Osteoblast (primary cell): ENCODE results near the gene BRAF. TPM values are rescaled to one million over a fixed set of nuclear protein-coding genes. Genes with fewer than 3 reads are reported as not detected.
"Not testable (repeated sequence)": the region's sequence is repeated elsewhere in the genome, so short reads cannot be mapped to it uniquely, and the experiment has no call there.

Experiments used
- DNase-seq: peaks from one replicate; pipeline ENCODE4 v3.0.0; 2011; ENCODE audit warnings: low spot score, mixed read lengths; ENCODE audit not compliant: insufficient read length; ENCODE audit errors: missing footprints
- H2AFZ ChIP-seq: 2 replicates; pipeline ENCODE4 v1.6.0; 2011; ENCODE audit warnings: mild to moderate bottlenecking, low read length
- H3K27ac ChIP-seq: 2 replicates; pipeline ENCODE4 v1.5.1; 2011; ENCODE audit warnings: mild to moderate bottlenecking, low read depth, low read length, moderate library complexity
- H3K27me3 ChIP-seq: 2 replicates; pipeline ENCODE4 v1.6.0; 2012; ENCODE audit warnings: mild to moderate bottlenecking, control low read depth, inconsistent platforms, low read length, moderate library complexity; ENCODE audit not compliant: insufficient read depth
- H3K36me3 ChIP-seq: 2 replicates; pipeline ENCODE4 v1.5.1; 2011; ENCODE audit warnings: mild to moderate bottlenecking, low read length, control low read depth, moderate library complexity; ENCODE audit not compliant: insufficient read depth
- H3K4me1 ChIP-seq: 2 replicates; pipeline ENCODE4 v1.5.1; 2011; ENCODE audit warnings: mild to moderate bottlenecking, low read length, control low read depth, moderate library complexity; ENCODE audit not compliant: insufficient read depth
- H3K4me2 ChIP-seq: 2 replicates; pipeline ENCODE4 v1.6.0; 2011; ENCODE audit warnings: mild to moderate bottlenecking, low read length; ENCODE audit not compliant: insufficient read depth
- H3K4me3 ChIP-seq: fragments of 200-600 bp; sonication (generic); 3 replicates; pipeline ENCODE4 v1.5.1; 2012; ENCODE audit warnings: mild to moderate bottlenecking, low read length, inconsistent platforms; ENCODE audit not compliant: insufficient read depth
- H3K79me2 ChIP-seq: 2 replicates; pipeline ENCODE4 v1.6.0; 2012; ENCODE audit warnings: mild to moderate bottlenecking, low read length, control low read depth, inconsistent platforms; ENCODE audit not compliant: insufficient read depth
- H3K9me3 ChIP-seq: 2 replicates; pipeline ENCODE4 v1.5.1; 2011; ENCODE audit warnings: low read depth, low read length, control low read depth
- H4K20me1 ChIP-seq: 2 replicates; pipeline ENCODE4 v1.6.0; 2012; ENCODE audit warnings: mild to moderate bottlenecking, low read length, control low read depth; ENCODE audit not compliant: insufficient read depth
- CTCF ChIP-seq: IDR thresholded peaks from 2 replicates; pipeline ENCODE4 v1.5.1; 2011; ENCODE audit warnings: mild to moderate bottlenecking, low read depth, low read length, moderate library complexity; ENCODE audit errors: extremely low read depth
- total RNA-seq: library from RNA; depleted of rRNA; stranded (reverse); fragments of >200 nt; gene quantifications from 2 replicates; pipeline ENCODE4 v1.2.3, GENCODE V29; 2012

Gene BRAF
- total RNA-seq, 1 donor, result 30.0 TPM

- H3K79me2 ChIP-seq, result peaks cover 51% of the 10 kb centered on the region
- DNase-seq, result peak; percentile 95
Observed at GRCh38 chr7:140696680-140697446, 227.9 kb downstream of the BRAF start, which contains the start of gene NDUFB2. Gene NDUFB2, plus strand, starts transcription at chr7:140696708. Its CDS starts 37 bp downstream, at chr7:140696745.

GRCh38 chr7:140696024-140696679, 228.6 kb downstream of the BRAF start:
- peaks cover 17% of the 10 kb centered on the region for H3K4me1 ChIP-seq
- no peak for TF ChIP-seq CTCF
- H3K36me3 ChIP-seq, result peaks cover 14% of the 10 kb centered on the region
- peak overlapping the region; percentile 90 for H2AFZ ChIP-seq
- peaks cover 44% of the 10 kb centered on the region for H3K79me2 ChIP-seq
- H3K27me3 ChIP-seq, result no peaks in the 10 kb centered on the region
- peak overlapping the region; percentile 81 for H3K27ac ChIP-seq
- peak; percentile 99 for DNase-seq
- peaks cover 15% of the 10 kb centered on the region for H4K20me1 ChIP-seq
- H3K9me3 ChIP-seq, result no peaks in the 10 kb centered on the region
- H3K4me3 ChIP-seq, result peak overlapping the region; percentile 97
- H3K4me2 ChIP-seq, result peak overlapping the region; percentile 96

More at GRCh38 chr7:140696680-140697446, 227.9 kb downstream of the BRAF start, which contains the start of gene NDUFB2:
- Histone ChIP-seq H3K27me3 (no peaks in the 10 kb centered on the region), H2AFZ (peak within 1 kb of the TSS; percentile 90), H3K4me2 (peak within 1 kb of the TSS; percentile 96), H3K36me3 (peaks cover 13% of the 10 kb centered on the region), H3K27ac (peak within 1 kb of the TSS; percentile 81), H4K20me1 (peaks cover 16% of the 10 kb centered on the region), H3K9me3 (no peaks in the 10 kb centered on the region), H3K4me1 (peaks cover 17% of the 10 kb centered on the region), H3K4me3 (peak within 1 kb of the TSS; percentile 97)
- TF ChIP-seq CTCF, result no peak

GRCh38 chr7:140695381-140695780, 229.3 kb downstream of the BRAF start:
- DNase-seq, result no peak
- Histone ChIP-seq H3K4me1 (peaks cover 17% of the 10 kb centered on the region), H3K27me3 (no peaks in the 10 kb centered on the region), H3K4me3 (no peak overlapping the region), H3K36me3 (peaks cover 14% of the 10 kb centered on the region), H3K27ac (peak overlapping the region; percentile 81), H3K9me3 (no peaks in the 10 kb centered on the region), H3K79me2 (peaks cover 36% of the 10 kb centered on the region), H4K20me1 (peaks cover 8% of the 10 kb centered on the region), H3K4me2 (no peak overlapping the region), H2AFZ (no peak overlapping the region)
- TF ChIP-seq CTCF, result no peak

- H3K36me3 ChIP-seq, result peaks cover 14% of the 10 kb centered on the region
- H3K27ac ChIP-seq, result no peak overlapping the region
- no peak overlapping the region for H3K4me3 ChIP-seq
- no peak for TF ChIP-seq CTCF
- H2AFZ ChIP-seq, result no peak overlapping the region
- no peaks in the 10 kb centered on the region for H3K27me3 ChIP-seq
- H3K4me2 ChIP-seq, result no peak overlapping the region
- peaks cover 8% of the 10 kb centered on the region for H4K20me1 ChIP-seq
- peak; percentile 61 for DNase-seq
- H3K4me1 ChIP-seq, result peaks cover 17% of the 10 kb centered on the region
- no peaks in the 10 kb centered on the region for H3K9me3 ChIP-seq
- H3K79me2 ChIP-seq, result peaks cover 28% of the 10 kb centered on the region
Observed at GRCh38 chr7:140694592-140694991, 230.1 kb downstream of the BRAF start.

- H3K4me2 ChIP-seq, H4K20me1 ChIP-seq, H2AFZ ChIP-seq, H3K27ac ChIP-seq, H3K4me3 ChIP-seq, H3K9me3 ChIP-seq, DNase-seq, H3K27me3 ChIP-seq: not testable (repeated sequence)
- H3K4me1 ChIP-seq, result peaks cover 17% of the 10 kb centered on the region
- H3K79me2 ChIP-seq, result peaks cover 21% of the 10 kb centered on the region
- H3K36me3 ChIP-seq, result peaks cover 14% of the 10 kb centered on the region
Observed at GRCh38 chr7:140693849-140694248, 230.9 kb downstream of the BRAF start.
